HL-60/S4 treated with phorbol 12-myristate 13-acetate at 8.2 ng/mL for 4 days and 3 days (cell line): ENCODE measurements around the gene GOLGA7B.

Experiments
- in situ Hi-C: fragments of 300-500 bp; cut with MboI; formaldehyde crosslinking; loops from 2 replicates; pipeline ENCODE4 v1.15.0; 2022; ENCODE audit warnings: low sequenced_read_pairs

GOLGA7B gene

GRCh38 chr10:97891497-97892167, 42.0 kb downstream of the GOLGA7B start:
- in situ Hi-C loops = no loop called here

GRCh38 chr10:97892506-97892905, 42.9 kb downstream of the GOLGA7B start:
- in situ Hi-C loops = no loop called here

- in situ Hi-C loops = no loop called here
These were observed 43.3 kb downstream of the GOLGA7B start for GRCh38 chr10:97892939-97893338.

- in situ Hi-C loops = no loop called here
These were observed 44.4 kb downstream of the GOLGA7B start for GRCh38 chr10:97894092-97894491.

GRCh38 chr10:97895084-97895483, 45.4 kb downstream of the GOLGA7B start:
- in situ Hi-C loops = no loop called here

- in situ Hi-C loops = no loop called here
These were observed 46.3 kb downstream of the GOLGA7B start for GRCh38 chr10:97895915-97896314.

GRCh38 chr10:97896756-97897358, 47.2 kb downstream of the GOLGA7B start:
- in situ Hi-C loops = no loop called here

GRCh38 chr10:97898429-97898828, 48.8 kb downstream of the GOLGA7B start:
- in situ Hi-C loops = no loop called here

GRCh38 chr10:97901381-97901780, 51.7 kb downstream of the GOLGA7B start:
- in situ Hi-C loops = loop anchor here (25.0 kb wide), 1 partner anchor 136 kb away; the partner anchor contains the start of gene CRTAC1

GRCh38 chr10:97903128-97904017, 53.7 kb downstream of the GOLGA7B start:
- in situ Hi-C loops = loop anchor here (25.0 kb wide), 1 partner anchor 134 kb away; the partner anchor contains the start of gene CRTAC1

- in situ Hi-C loops = loop anchor here (25.0 kb wide), 1 partner anchor 133 kb away; the partner anchor contains the start of gene CRTAC1
These were observed 54.4 kb downstream of the GOLGA7B start for GRCh38 chr10:97904018-97904381.

GRCh38 chr10:97904576-97904975, 54.9 kb downstream of the GOLGA7B start:
- in situ Hi-C loops = loop anchor here (25.0 kb wide), 1 partner anchor 133 kb away; the partner anchor contains the start of gene CRTAC1

GRCh38 chr10:97905276-97905675, 55.6 kb downstream of the GOLGA7B start:
- in situ Hi-C loops = loop anchor here (25.0 kb wide), 1 partner anchor 132 kb away; the partner anchor contains the start of gene CRTAC1

GRCh38 chr10:97907211-97907610, 57.6 kb downstream of the GOLGA7B start:
- in situ Hi-C loops = loop anchor here (25.0 kb wide), 1 partner anchor 130 kb away; the partner anchor contains the start of gene CRTAC1

GRCh38 chr10:97907830-97908229, 58.2 kb downstream of the GOLGA7B start:
- in situ Hi-C loops = loop anchor here (25.0 kb wide), 1 partner anchor 129 kb away; the partner anchor contains the start of gene CRTAC1

- in situ Hi-C loops = loop anchor here (25.0 kb wide), 1 partner anchor 127 kb away; the partner anchor contains the start of gene CRTAC1
These were observed 61.0 kb downstream of the GOLGA7B start for GRCh38 chr10:97910661-97911060.

GRCh38 chr10:97911217-97911616, 61.6 kb downstream of the GOLGA7B start:
- in situ Hi-C loops = loop anchor here (25.0 kb wide), 1 partner anchor 126 kb away; the partner anchor contains the start of gene CRTAC1

- in situ Hi-C loops = loop anchor here (25.0 kb wide), 1 partner anchor 124 kb away; the partner anchor contains the start of gene CRTAC1
These were observed 63.5 kb downstream of the GOLGA7B start for GRCh38 chr10:97913193-97913592.

- in situ Hi-C loops = loop anchor here (25.0 kb wide), 1 partner anchor 124 kb away; the partner anchor contains the start of gene CRTAC1
These were observed 64.0 kb downstream of the GOLGA7B start for GRCh38 chr10:97913614-97914013.

GRCh38 chr10:97914171-97914836, 64.7 kb downstream of the GOLGA7B start:
- in situ Hi-C loops = loop anchor here (25.0 kb wide), 1 partner anchor 123 kb away; the partner anchor contains the start of gene CRTAC1
